ENCODE results near the gene DIPK1A.
A peak's percentile ranks its signal among the peaks of the same experiment; 100 is the strongest.

The DIPK1A gene

DNA sequence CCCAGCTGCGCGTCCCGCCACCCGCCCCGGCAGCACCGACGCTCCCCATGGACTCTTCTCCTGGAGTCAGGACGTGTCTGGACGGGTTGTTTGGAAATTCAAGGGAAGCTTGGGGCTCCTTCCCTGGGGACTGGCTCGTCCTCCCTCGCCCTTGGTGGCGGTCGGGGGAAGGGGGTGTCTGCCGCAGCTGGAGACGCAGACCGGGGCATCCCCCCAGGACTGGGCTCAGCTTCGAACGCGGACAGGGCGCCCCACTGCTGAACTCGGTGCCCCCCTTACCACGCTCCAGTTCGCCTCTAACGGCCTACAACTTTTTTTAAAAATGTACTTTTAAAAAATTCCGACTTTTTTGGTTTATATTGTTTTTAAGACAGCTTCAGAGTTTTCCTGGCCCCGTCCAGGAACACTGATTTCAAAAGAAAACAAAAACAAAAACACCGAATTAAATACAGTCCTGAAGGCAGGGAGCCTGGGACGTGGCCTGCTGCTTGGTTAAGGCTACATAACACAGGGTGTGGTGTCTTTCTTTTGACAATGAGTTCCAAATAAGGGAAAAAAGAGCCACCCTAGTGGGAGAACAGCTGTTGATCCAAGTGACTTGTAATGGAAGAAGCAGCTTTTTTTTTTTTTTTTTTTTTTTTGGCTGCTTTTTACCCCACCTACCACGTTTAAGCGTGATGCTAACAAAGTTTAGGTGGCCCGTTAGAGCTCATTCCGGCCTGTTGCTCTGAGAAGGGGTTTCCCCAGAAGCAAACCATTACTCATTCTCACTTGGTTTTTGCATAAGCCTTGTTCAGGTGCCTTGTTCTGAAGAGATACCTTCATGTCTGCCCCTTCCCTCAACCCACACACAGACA lies 862 bp upstream of the DIPK1A start (continued):
- TF ChIP-seq, protein P1, sequence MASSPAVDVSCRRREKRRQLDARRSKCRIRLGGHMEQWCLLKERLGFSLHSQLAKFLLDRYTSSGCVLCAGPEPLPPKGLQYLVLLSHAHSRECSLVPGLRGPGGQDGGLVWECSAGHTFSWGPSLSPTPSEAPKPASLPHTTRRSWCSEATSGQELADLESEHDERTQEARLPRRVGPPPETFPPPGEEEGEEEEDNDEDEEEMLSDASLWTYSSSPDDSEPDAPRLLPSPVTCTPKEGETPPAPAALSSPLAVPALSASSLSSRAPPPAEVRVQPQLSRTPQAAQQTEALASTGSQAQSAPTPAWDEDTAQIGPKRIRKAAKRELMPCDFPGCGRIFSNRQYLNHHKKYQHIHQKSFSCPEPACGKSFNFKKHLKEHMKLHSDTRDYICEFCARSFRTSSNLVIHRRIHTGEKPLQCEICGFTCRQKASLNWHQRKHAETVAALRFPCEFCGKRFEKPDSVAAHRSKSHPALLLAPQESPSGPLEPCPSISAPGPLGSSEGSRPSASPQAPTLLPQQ (tag by site-specific recombination; IDR thresholded peaks at IDR 0.05), result peak; percentile 8; the same call in 1 of the 2 replicates
- TF ChIP-seq MEIS1 (CRISPR knock-in tag; IDR thresholded peaks at IDR 0.05; ENCODE audit: borderline replicate concordance) (no peak), SP2 (tag by site-specific recombination; IDR thresholded peaks at IDR 0.05) (no peak), HOXD13 (CRISPR knock-in tag; IDR thresholded peaks at IDR 0.05; ENCODE audit: borderline replicate concordance) (no peak), SCRT1 (tag by site-specific recombination; IDR thresholded peaks at IDR 0.05; ENCODE audit: borderline replicate concordance) (peak; percentile 63), ZBTB8A (tag by site-specific recombination; IDR thresholded peaks at IDR 0.05) (peak; percentile 34), FEZF1 (tag by site-specific recombination; IDR thresholded peaks at IDR 0.05) (no peak), YY1 (tag by site-specific recombination; IDR thresholded peaks at IDR 0.05) (no peak), ZNF433 (tag by site-specific recombination; IDR thresholded peaks at IDR 0.05; ENCODE audit: low read depth) (no peak), ZNF335 (tag by site-specific recombination; conservative IDR thresholded peaks at IDR 0.05) (peak; percentile 82), ZNF37A (tag by site-specific recombination; IDR thresholded peaks at IDR 0.05) (no peak), ZNF350 (tag by site-specific recombination; IDR thresholded peaks at IDR 0.05) (no peak), KLF1 (tag by site-specific recombination; IDR thresholded peaks at IDR 0.05) (no peak), ZNF239 (tag by site-specific recombination; IDR thresholded peaks at IDR 0.05) (no peak), ZNF585B (tag by site-specific recombination; IDR thresholded peaks at IDR 0.05) (no peak), ZNF521 (tag by site-specific recombination; IDR thresholded peaks at IDR 0.05) (no peak), KLF7 (tag by site-specific recombination; IDR thresholded peaks at IDR 0.05; ENCODE audit: borderline replicate concordance) (no peak), BCL11B (tag by site-specific recombination; IDR thresholded peaks at IDR 0.05; ENCODE audit: low read depth) (no peak), ZNF341 (tag by site-specific recombination; IDR thresholded peaks at IDR 0.05; ENCODE audit: low read depth) (0 out of 2 replicates have a peak, but pooled peaks have one; percentile 21), ZNF423 (tag by site-specific recombination; IDR thresholded peaks at IDR 0.05) (peak; percentile 84), ZNF211 (tag by site-specific recombination; IDR thresholded peaks at IDR 0.05; ENCODE audit: low read depth) (no peak), ZNF624 (tag by site-specific recombination; IDR thresholded peaks at IDR 0.05) (no peak), KLF8 (tag by site-specific recombination; IDR thresholded peaks at IDR 0.05) (no peak; the same call in 1 of the 2 replicates), ZNF626 (tag by site-specific recombination; IDR thresholded peaks at IDR 0.05) (no peak), GLIS1 (tag by site-specific recombination; IDR thresholded peaks at IDR 0.05) (peak; percentile 86), ZNF155 (tag by site-specific recombination; IDR thresholded peaks at IDR 0.05) (no peak), ZFP37 (tag by site-specific recombination; IDR thresholded peaks at IDR 0.05) (no peak), SETDB1 (IDR thresholded peaks at IDR 0.05; ENCODE audit: insufficient read length, low read length) (no peak), ZNF48 (tag by site-specific recombination; IDR thresholded peaks at IDR 0.05) (no peak), SP7 (tag by site-specific recombination; IDR thresholded peaks at IDR 0.05) (peak; percentile 26; the same call in 1 of the 2 replicates), IKZF3 (tag by site-specific recombination; IDR thresholded peaks at IDR 0.05) (peak; percentile 71; the same call in 1 of the 2 replicates), ZFP3 (tag by site-specific recombination; IDR thresholded peaks at IDR 0.05; ENCODE audit: low read depth) (no peak), ZNF2 (tag by site-specific recombination; IDR thresholded peaks at IDR 0.05) (no peak), ZNF629 (tag by site-specific recombination; IDR thresholded peaks at IDR 0.05) (no peak), OSR2 (tag by site-specific recombination; IDR thresholded peaks at IDR 0.05) (no peak), ZNF157 (tag by site-specific recombination; IDR thresholded peaks at IDR 0.05) (no peak)
- TF ChIP-seq, protein P2, sequence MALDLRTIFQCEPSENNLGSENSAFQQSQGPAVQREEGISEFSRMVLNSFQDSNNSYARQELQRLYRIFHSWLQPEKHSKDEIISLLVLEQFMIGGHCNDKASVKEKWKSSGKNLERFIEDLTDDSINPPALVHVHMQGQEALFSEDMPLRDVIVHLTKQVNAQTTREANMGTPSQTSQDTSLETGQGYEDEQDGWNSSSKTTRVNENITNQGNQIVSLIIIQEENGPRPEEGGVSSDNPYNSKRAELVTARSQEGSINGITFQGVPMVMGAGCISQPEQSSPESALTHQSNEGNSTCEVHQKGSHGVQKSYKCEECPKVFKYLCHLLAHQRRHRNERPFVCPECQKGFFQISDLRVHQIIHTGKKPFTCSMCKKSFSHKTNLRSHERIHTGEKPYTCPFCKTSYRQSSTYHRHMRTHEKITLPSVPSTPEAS (tag by site-specific recombination; IDR thresholded peaks at IDR 0.05), result no peak

Measured in HEK293 (cell line).